DOHH2 (cell line): Measurements from ENCODE around the gene LYZL1.

Experiments
- EZH2phosphoT487 ChIP-seq: fragments of 200-600 bp; sonication (generic); IDR thresholded peaks from 2 replicates; pipeline ENCODE4 v1.6.1; 2017; ENCODE audit warnings: borderline replicate concordance, mild to moderate bottlenecking, antibody characterized with exemption, low read length, moderate library complexity, mixed read lengths
- TF ChIP-seq, protein P1 (sequence below): fragments of 200-600 bp; sonication (generic); IDR thresholded peaks from one replicate; pipeline ENCODE4 v1.5.1; 2014; ENCODE audit warnings: antibody characterized with exemption, mild to moderate bottlenecking, low read depth, low read length; ENCODE audit not compliant: poor library complexity, severe bottlenecking

- TF ChIP-seq, protein P1, sequence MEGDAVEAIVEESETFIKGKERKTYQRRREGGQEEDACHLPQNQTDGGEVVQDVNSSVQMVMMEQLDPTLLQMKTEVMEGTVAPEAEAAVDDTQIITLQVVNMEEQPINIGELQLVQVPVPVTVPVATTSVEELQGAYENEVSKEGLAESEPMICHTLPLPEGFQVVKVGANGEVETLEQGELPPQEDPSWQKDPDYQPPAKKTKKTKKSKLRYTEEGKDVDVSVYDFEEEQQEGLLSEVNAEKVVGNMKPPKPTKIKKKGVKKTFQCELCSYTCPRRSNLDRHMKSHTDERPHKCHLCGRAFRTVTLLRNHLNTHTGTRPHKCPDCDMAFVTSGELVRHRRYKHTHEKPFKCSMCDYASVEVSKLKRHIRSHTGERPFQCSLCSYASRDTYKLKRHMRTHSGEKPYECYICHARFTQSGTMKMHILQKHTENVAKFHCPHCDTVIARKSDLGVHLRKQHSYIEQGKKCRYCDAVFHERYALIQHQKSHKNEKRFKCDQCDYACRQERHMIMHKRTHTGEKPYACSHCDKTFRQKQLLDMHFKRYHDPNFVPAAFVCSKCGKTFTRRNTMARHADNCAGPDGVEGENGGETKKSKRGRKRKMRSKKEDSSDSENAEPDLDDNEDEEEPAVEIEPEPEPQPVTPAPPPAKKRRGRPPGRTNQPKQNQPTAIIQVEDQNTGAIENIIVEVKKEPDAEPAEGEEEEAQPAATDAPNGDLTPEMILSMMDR = no peak
- TF ChIP-seq EZH2phosphoT487 = no peak
These were observed 12.5 kb upstream of the LYZL1 start for GRCh38 chr10:29276251-29276850.
